Tibial artery (tissue), 4 donors: ENCODE measurements around the gene LUC7L.
"Not testable (repeated sequence)": the region's sequence is repeated elsewhere in the genome, so short reads cannot be mapped to it uniquely, and the experiment has no call there.

ENCODE experiments used
- DNase-seq, 2 donors: peaks; one replicate each; pipeline ENCODE4 v3.0.0-alpha.2; 2019
- H3K27ac ChIP-seq, 2 donors: fragments of 200-600 bp; sonication (generic) in 1 of 2; 1 replicate in 1 of 2; 2 replicates in 1 of 2; pipeline ENCODE4 v1.5.1; 2018 to 2019; ENCODE audit warnings: mild to moderate bottlenecking in 1 of 2
- H3K27me3 ChIP-seq, 2 donors: fragments of 200-600 bp; sonication (generic) in 1 of 2; one replicate each; pipeline versions ENCODE4 v1.5.1 to v1.6.0; 2016 to 2019
- H3K36me3 ChIP-seq, 3 donors: fragments of 200-600 bp; sonication (generic) in 2 of 3; one replicate each; pipeline ENCODE4 v1.5.1; 2016 to 2019; ENCODE audit warnings: mild to moderate bottlenecking in 2 of 3
- H3K4me1 ChIP-seq, 4 donors: fragments of 200-600 bp; sonication (generic) in 2 of 4; 1 replicate in 3 of 4; 2 replicates in 1 of 4; pipeline ENCODE4 v1.5.1; 2016 to 2019
- H3K4me3 ChIP-seq, 2 donors: fragments of 200-600 bp; sonication (generic) in 1 of 2; 1 replicate in 1 of 2; 2 replicates in 1 of 2; pipeline ENCODE4 v1.5.1; 2018 to 2019; ENCODE audit warnings: mild to moderate bottlenecking in 2 of 2
- H3K9me3 ChIP-seq, 3 donors: fragments of 200-600 bp; sonication (generic) in 1 of 3; one replicate each; pipeline ENCODE4 v1.5.1; 2016 to 2019
- CTCF ChIP-seq, 2 experiments: fragments of 200-600 bp in 1 of 2; fragments of 450-650 bp in 1 of 2; IDR thresholded peaks; one replicate each; pipeline ENCODE4 v1.5.1; 2017 to 2019; ENCODE audit warnings: antibody characterized with exemption in 2 of 2, mild to moderate bottlenecking in 1 of 2, moderate library complexity in 1 of 2
- intact Hi-C: fragments of 100-400 bp; cut with DNase I; formaldehyde crosslinking; loops from one replicate; pipeline ENCODE4 v1.15.0; 2023; ENCODE audit warnings: low total_unique reads

The LUC7L gene

GRCh38 chr16:165539-166374 lies 63.5 kb downstream of the LUC7L start, which contains the start of gene HBM:
Gene HBM (plus strand): TSS chr16:165978. CDS start chr16:165998, 20 bp downstream.
- Histone ChIP-seq H3K27ac (no peak within 1 kb of the TSS), H3K9me3 (no peaks in the 10 kb centered on the region), H3K4me1 (peaks cover 10 to 18% (median 16%) of the 10 kb centered on the region in 4 donors), H3K27me3 (peaks cover 14 to 76% of the 10 kb centered on the region in 2 donors), H3K36me3 (no peaks in the 10 kb centered on the region), H3K4me3 (peak within 1 kb of the TSS in 1 of 2 donors; percentile 7)
- DNase-seq = no peak
- intact Hi-C loops = no loop called here
- TF ChIP-seq CTCF (IDR thresholded peaks at IDR 0.05) = no peak

- no peak for DNase-seq
- intact Hi-C loops = no loop called here
- no peak overlapping the region for H3K27ac ChIP-seq
- TF ChIP-seq CTCF (IDR thresholded peaks at IDR 0.05) = no peak
- H3K27me3 ChIP-seq = peaks cover 14 to 71% of the 10 kb centered on the region in 2 donors
- H3K4me3 ChIP-seq = peak overlapping the region in 1 of 2 donors; percentile 7
- H3K36me3 ChIP-seq = no peaks in the 10 kb centered on the region
- H3K4me1 ChIP-seq = peaks cover 10 to 18% (median 16%) of the 10 kb centered on the region in 4 donors
- H3K9me3 ChIP-seq = no peaks in the 10 kb centered on the region
Measured at GRCh38 chr16:164827-165538, 64.3 kb downstream of the LUC7L start.

DNA sequence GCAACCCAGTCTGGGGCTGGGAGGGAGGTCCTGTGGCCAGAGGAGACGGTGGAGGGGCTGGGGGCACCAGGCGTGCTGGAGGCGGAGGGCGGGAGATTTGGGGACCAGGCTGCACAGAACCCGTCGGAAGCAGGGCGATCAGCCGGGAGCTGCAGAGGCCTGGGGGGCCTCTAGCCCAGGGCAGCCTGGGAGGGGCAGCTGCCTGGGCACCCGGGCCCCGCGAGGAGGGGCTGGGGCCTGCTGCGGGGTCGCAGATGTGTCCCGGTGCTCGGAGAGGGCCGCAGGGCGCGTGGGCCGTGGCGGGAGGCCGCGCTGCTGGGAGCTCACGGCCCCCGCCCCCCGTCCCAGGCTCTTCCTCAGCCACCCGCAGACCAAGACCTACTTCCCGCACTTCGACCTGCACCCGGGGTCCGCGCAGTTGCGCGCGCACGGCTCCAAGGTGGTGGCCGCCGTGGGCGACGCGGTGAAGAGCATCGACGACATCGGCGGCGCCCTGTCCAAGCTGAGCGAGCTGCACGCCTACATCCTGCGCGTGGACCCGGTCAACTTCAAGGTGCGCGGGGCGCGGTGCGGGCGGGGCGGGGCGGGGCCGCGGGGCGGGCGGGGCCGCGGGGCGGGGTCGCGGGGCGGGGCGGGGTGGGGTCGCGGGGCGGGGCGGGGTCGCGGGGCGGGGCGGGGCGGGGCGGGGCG lies 65.0 kb downstream of the LUC7L start:
- H3K4me3 ChIP-seq, H3K36me3 ChIP-seq, intact Hi-C loops, H3K9me3 ChIP-seq, DNase-seq, H3K27ac ChIP-seq: not testable (repeated sequence)
- H3K4me1 ChIP-seq = peaks cover 10 to 18% (median 16%) of the 10 kb centered on the region in 4 donors
- peaks cover 14 to 70% of the 10 kb centered on the region in 2 donors for H3K27me3 ChIP-seq

DNA sequence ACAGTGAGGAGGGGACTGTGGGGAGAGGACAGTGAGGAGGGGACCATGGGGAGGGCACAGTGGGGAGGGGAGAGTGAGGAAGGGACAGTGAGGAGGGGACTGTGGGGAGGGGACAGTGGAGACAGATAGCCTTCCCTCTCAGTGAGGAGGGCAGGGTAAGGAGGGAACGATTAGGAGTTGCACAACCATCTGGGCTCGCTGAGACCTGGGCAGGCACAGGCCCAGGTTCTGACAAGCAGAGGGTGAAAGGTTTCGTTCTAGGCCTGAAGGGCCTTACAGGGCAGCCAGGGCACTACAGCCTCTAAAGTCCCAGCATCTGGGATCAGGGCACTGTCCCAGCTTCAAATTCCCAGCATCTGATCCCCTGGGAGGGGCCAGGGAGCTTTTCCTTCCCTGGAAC lies 65.6 kb downstream of the LUC7L start:
- peaks cover 10 to 18% (median 16%) of the 10 kb centered on the region in 4 donors for H3K4me1 ChIP-seq
- H3K4me3 ChIP-seq, H3K36me3 ChIP-seq, DNase-seq, H3K9me3 ChIP-seq, intact Hi-C loops, H3K27ac ChIP-seq: not testable (repeated sequence)
- H3K27me3 ChIP-seq = peaks cover 14 to 67% of the 10 kb centered on the region in 2 donors

DNA sequence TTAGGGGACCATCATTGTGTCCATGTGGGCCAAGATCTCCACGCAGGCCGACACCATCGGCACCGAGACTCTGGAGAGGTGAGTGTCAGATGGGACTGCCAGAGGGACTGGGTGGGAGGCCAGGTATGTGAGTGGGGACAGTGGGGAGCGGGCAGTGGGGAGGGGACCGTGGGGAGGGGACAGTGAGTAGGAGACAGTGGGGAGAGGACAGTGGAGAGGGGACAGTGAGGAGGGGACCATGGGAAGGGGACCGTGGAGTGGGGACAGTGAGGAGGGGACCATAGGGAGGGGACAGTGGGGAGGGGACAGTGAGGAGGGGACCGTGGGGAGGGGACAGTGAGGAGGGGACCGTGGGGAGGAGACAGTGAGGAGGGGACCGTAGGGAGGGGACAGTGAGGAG lies 66.1 kb downstream of the LUC7L start:
- H3K27ac ChIP-seq, H3K36me3 ChIP-seq, DNase-seq, intact Hi-C loops, H3K4me3 ChIP-seq, H3K9me3 ChIP-seq: not testable (repeated sequence)
- Histone ChIP-seq H3K27me3 (peaks cover 14 to 65% of the 10 kb centered on the region in 2 donors), H3K4me1 (peaks cover 10 to 18% (median 16%) of the 10 kb centered on the region in 4 donors)

DNA sequence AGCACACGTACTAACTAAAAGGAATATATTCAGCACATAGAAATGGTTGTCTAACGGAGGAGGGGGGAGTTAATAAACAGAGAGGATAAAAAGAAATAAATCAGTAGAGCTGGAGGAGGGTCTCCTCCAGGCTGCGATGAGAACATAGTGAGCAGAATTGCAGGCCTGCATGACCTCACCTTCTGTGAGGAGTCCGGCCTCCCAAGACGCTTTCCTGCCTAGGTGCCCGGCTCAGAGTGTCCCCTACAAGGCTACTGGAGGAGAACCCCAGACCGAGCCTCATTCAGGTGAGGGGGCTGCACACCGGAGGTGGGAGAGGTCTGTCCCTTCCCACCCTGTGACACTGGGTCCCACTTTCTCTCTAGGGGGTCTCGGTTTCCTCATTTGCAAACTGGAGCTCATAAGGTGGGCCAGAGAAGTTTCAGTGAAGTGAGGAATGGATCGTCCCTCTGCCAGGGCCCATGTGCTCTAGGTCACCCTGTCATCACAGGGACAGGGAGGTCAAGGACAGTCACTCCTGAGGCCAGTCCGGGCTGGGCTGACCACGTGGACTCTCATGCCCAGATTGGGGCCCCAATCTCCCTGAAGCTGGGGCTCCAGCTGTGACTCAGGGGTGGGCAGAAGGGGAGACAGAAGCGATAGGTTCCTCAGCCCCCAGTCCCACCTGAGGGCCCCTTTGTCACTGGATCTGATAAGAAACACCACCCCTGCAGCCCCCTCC lies 66.8 kb downstream of the LUC7L start:
- no peak for DNase-seq
- intact Hi-C loops = no loop called here
- Histone ChIP-seq H3K4me1 (peaks cover 10 to 18% (median 16%) of the 10 kb centered on the region in 4 donors), H3K36me3 (no peaks in the 10 kb centered on the region), H3K9me3 (no peaks in the 10 kb centered on the region), H3K4me3 (no peak overlapping the region), H3K27me3 (peaks cover 14 to 64% of the 10 kb centered on the region in 2 donors), H3K27ac (no peak overlapping the region)
- TF ChIP-seq CTCF (IDR thresholded peaks at IDR 0.05) = no peak
